ENCODE results near the gene CMIP.
"Not testable (repeated sequence)": the region's sequence is repeated elsewhere in the genome, so short reads cannot be mapped to it uniquely, and the experiment has no call there.

CMIP gene

GRCh38 chr16:81733295-81733694 lies 288.7 kb downstream of the CMIP start:
- DNase-seq = no peak

GRCh38 chr16:81734632-81735434 lies 290.2 kb downstream of the CMIP start:
- DNase-seq = no peak

GRCh38 chr16:81737885-81738536 lies 293.4 kb downstream of the CMIP start:
- peak; percentile 92 for DNase-seq

- DNase-seq = no peak
Measured at GRCh38 chr16:81738783-81739496, 294.3 kb downstream of the CMIP start.

GRCh38 chr16:81739503-81739902 lies 294.9 kb downstream of the CMIP start:
- no peak for DNase-seq

GRCh38 chr16:81740169-81740568 lies 295.6 kb downstream of the CMIP start:
- no peak for DNase-seq

GRCh38 chr16:81741430-81741770 lies 296.8 kb downstream of the CMIP start:
- DNase-seq = not testable (repeated sequence)

- no peak for DNase-seq
Measured at GRCh38 chr16:81744385-81744784, 299.8 kb downstream of the CMIP start.

GRCh38 chr16:81744911-81745310 lies 300.3 kb downstream of the CMIP start:
- DNase-seq = no peak

- peak; percentile 80 for DNase-seq
Measured at GRCh38 chr16:81745704-81746558, 301.3 kb downstream of the CMIP start.

- DNase-seq = no peak
Measured at GRCh38 chr16:81746566-81746965, 302.0 kb downstream of the CMIP start.

- no peak for DNase-seq
Measured at GRCh38 chr16:81748476-81749198, 304.0 kb downstream of the CMIP start.

- no peak for DNase-seq
Measured at GRCh38 chr16:81752225-81752875, 307.7 kb downstream of the CMIP start.

GRCh38 chr16:81752876-81753227 lies 308.2 kb downstream of the CMIP start:
- DNase-seq = no peak

- DNase-seq = no peak
Measured at GRCh38 chr16:81754858-81755257, 310.2 kb downstream of the CMIP start.

- no peak for DNase-seq
Measured at GRCh38 chr16:81755915-81756614, 311.5 kb downstream of the CMIP start.

- no peak for DNase-seq
Measured at GRCh38 chr16:81756615-81757356, 312.2 kb downstream of the CMIP start.

GRCh38 chr16:81758376-81758775 lies 313.8 kb downstream of the CMIP start:
- DNase-seq = no peak
